Limb (tissue), 2 donors: ENCODE measurements around the gene LPAR1.

ENCODE experiments used
- DNase-seq, 2 donors: peaks; one replicate each; pipeline ENCODE4 v3.0.0-alpha.2; 2016; ENCODE audit errors: extremely low spot score in 2 of 2

The LPAR1 gene

GRCh38 chr9:110921705-110922104 is 116.6 kb downstream of the LPAR1 start:
- DNase-seq, result no peak

GRCh38 chr9:110919609-110920008 is 118.7 kb downstream of the LPAR1 start:
- no peak for DNase-seq

GRCh38 chr9:110919050-110919435 is 119.2 kb downstream of the LPAR1 start:
- DNase-seq, result no peak

- no peak for DNase-seq
These were observed 119.8 kb downstream of the LPAR1 start for GRCh38 chr9:110918316-110919049.

- DNase-seq, result no peak
These were observed 121.9 kb downstream of the LPAR1 start for GRCh38 chr9:110916403-110916802.

- DNase-seq, result no peak
These were observed 125.6 kb downstream of the LPAR1 start for GRCh38 chr9:110912419-110913291.

- DNase-seq, result no peak
These were observed 126.4 kb downstream of the LPAR1 start for GRCh38 chr9:110911659-110912418.

- DNase-seq, result no peak
These were observed 129.4 kb downstream of the LPAR1 start for GRCh38 chr9:110908894-110909293.

- no peak for DNase-seq
These were observed 137.4 kb downstream of the LPAR1 start for GRCh38 chr9:110900917-110901316.

GRCh38 chr9:110900456-110900855 is 137.8 kb downstream of the LPAR1 start:
- DNase-seq, result no peak

GRCh38 chr9:110898866-110899265 is 139.4 kb downstream of the LPAR1 start:
- DNase-seq, result no peak

- no peak for DNase-seq
These were observed 139.9 kb downstream of the LPAR1 start for GRCh38 chr9:110898358-110898757.

GRCh38 chr9:110897943-110898342 is 140.3 kb downstream of the LPAR1 start:
- no peak for DNase-seq

- DNase-seq, result no peak
These were observed 142.9 kb downstream of the LPAR1 start for GRCh38 chr9:110895147-110895905.

- DNase-seq, result no peak
These were observed 143.5 kb downstream of the LPAR1 start for GRCh38 chr9:110894731-110895130.

GRCh38 chr9:110892689-110893088 is 145.6 kb downstream of the LPAR1 start:
- no peak for DNase-seq

GRCh38 chr9:110891760-110892159 is 146.5 kb downstream of the LPAR1 start:
- DNase-seq, result no peak

GRCh38 chr9:110890416-110890815 is 147.9 kb downstream of the LPAR1 start:
- DNase-seq, result no peak

GRCh38 chr9:110887276-110887675 is 151.0 kb downstream of the LPAR1 start:
- no peak for DNase-seq

- DNase-seq, result no peak
These were observed 151.4 kb downstream of the LPAR1 start for GRCh38 chr9:110886832-110887231.

GRCh38 chr9:110880189-110880588 is 158.1 kb downstream of the LPAR1 start:
- peak; percentile 42 to 75 for DNase-seq
